ENCODE measurements around the gene CAPZA1.

CAPZA1 gene

GRCh38 chr1:112687361-112687760, 67.7 kb downstream of the CAPZA1 start:
- no peak for TF ChIP-seq CTCF (IDR thresholded peaks at IDR 0.05; ENCODE audit: low read depth, low read length)
- Histone ChIP-seq H3K27ac (no peak overlapping the region), H3K36me3 (peaks cover 20% of the 10 kb centered on the region), H3K9me3 (ENCODE audit: severe bottlenecking) (no peaks in the 10 kb centered on the region), H3K4me3 (ENCODE audit: low read depth, low read length) (no peak overlapping the region), H3K27me3 (ENCODE audit: insufficient read depth, low read depth, severe bottlenecking) (no peaks in the 10 kb centered on the region)
- no peak for DNase-seq

- no peaks in the 10 kb centered on the region for H3K27me3 ChIP-seq (ENCODE audit: insufficient read depth, low read depth, severe bottlenecking)
- peaks cover 23% of the 10 kb centered on the region for H3K36me3 ChIP-seq
- no peak overlapping the region for H3K4me3 ChIP-seq (ENCODE audit: low read depth, low read length)
- H3K9me3 ChIP-seq (ENCODE audit: severe bottlenecking) = no peaks in the 10 kb centered on the region
- no peak overlapping the region for H3K27ac ChIP-seq
- no peak for DNase-seq
- TF ChIP-seq CTCF (IDR thresholded peaks at IDR 0.05; ENCODE audit: low read depth, low read length) = no peak
Measured at GRCh38 chr1:112687785-112688496, 68.3 kb downstream of the CAPZA1 start.

GRCh38 chr1:112688781-112689193, 69.2 kb downstream of the CAPZA1 start:
- H3K27ac ChIP-seq = no peak overlapping the region
- peaks cover 27% of the 10 kb centered on the region for H3K36me3 ChIP-seq

GRCh38 chr1:112689196-112689841, 69.7 kb downstream of the CAPZA1 start:
- no peak for TF ChIP-seq CTCF (IDR thresholded peaks at IDR 0.05; ENCODE audit: low read depth, low read length)
- Histone ChIP-seq H3K36me3 (peaks cover 29% of the 10 kb centered on the region), H3K27ac (no peak overlapping the region), H3K27me3 (ENCODE audit: insufficient read depth, low read depth, severe bottlenecking) (no peaks in the 10 kb centered on the region), H3K4me3 (ENCODE audit: low read depth, low read length) (no peak overlapping the region), H3K9me3 (ENCODE audit: severe bottlenecking) (no peaks in the 10 kb centered on the region)
- no peak for DNase-seq

More at GRCh38 chr1:112688781-112689193, 69.2 kb downstream of the CAPZA1 start:
- H3K4me3 ChIP-seq (ENCODE audit: low read depth, low read length) = no peak overlapping the region
- H3K9me3 ChIP-seq (ENCODE audit: severe bottlenecking) = no peaks in the 10 kb centered on the region
- H3K27me3 ChIP-seq (ENCODE audit: insufficient read depth, low read depth, severe bottlenecking) = no peaks in the 10 kb centered on the region
- TF ChIP-seq CTCF (IDR thresholded peaks at IDR 0.05; ENCODE audit: low read depth, low read length) = no peak
- DNase-seq = no peak

- H3K4me3 ChIP-seq (ENCODE audit: low read depth, low read length) = no peak overlapping the region
- H3K27me3 ChIP-seq (ENCODE audit: insufficient read depth, low read depth, severe bottlenecking) = no peaks in the 10 kb centered on the region
- no peak for DNase-seq
- H3K9me3 ChIP-seq (ENCODE audit: severe bottlenecking) = no peaks in the 10 kb centered on the region
- no peak for TF ChIP-seq CTCF (IDR thresholded peaks at IDR 0.05; ENCODE audit: low read depth, low read length)
- H3K36me3 ChIP-seq = peaks cover 34% of the 10 kb centered on the region
- H3K27ac ChIP-seq = no peak overlapping the region
Measured at GRCh38 chr1:112689842-112690237, 70.2 kb downstream of the CAPZA1 start.

Measured in WERI-Rb-1 (cell line).